T follicular helper cell (primary cell): ENCODE results near the gene ADARB1.
"Not testable (repeated sequence)": the region's sequence is repeated elsewhere in the genome, so short reads cannot be mapped to it uniquely, and the experiment has no call there.

ENCODE experiments used
- DNase-seq: peaks from one replicate; pipeline ENCODE4 v3.0.0-alpha.2; 2020; ENCODE audit warnings: low read depth

ADARB1 gene

GRCh38 chr21:45135868-45136267, 61.5 kb downstream of the ADARB1 start:
- no peak for DNase-seq

GRCh38 chr21:45136500-45136899, 62.1 kb downstream of the ADARB1 start:
- no peak for DNase-seq

- peak; percentile 45 for DNase-seq
Observed at GRCh38 chr21:45136927-45137611, 62.7 kb downstream of the ADARB1 start.

- DNase-seq, result no peak
Observed at GRCh38 chr21:45137612-45137937, 63.2 kb downstream of the ADARB1 start.

GRCh38 chr21:45138199-45139002, 64.0 kb downstream of the ADARB1 start:
- peak; percentile 52 for DNase-seq

- DNase-seq, result not testable (repeated sequence)
Observed at GRCh38 chr21:45139003-45139360, 64.6 kb downstream of the ADARB1 start.

GRCh38 chr21:45139473-45139872, 65.1 kb downstream of the ADARB1 start:
- no peak for DNase-seq

- peak; percentile 24 for DNase-seq
Observed at GRCh38 chr21:45140346-45140940, 66.1 kb downstream of the ADARB1 start.

GRCh38 chr21:45140944-45141343, 66.6 kb downstream of the ADARB1 start:
- not testable (repeated sequence) for DNase-seq

GRCh38 chr21:45141507-45141906, 67.1 kb downstream of the ADARB1 start:
- no peak for DNase-seq

GRCh38 chr21:45142469-45143308, 68.3 kb downstream of the ADARB1 start:
- no peak for DNase-seq

GRCh38 chr21:45143855-45144254, 69.5 kb downstream of the ADARB1 start:
- no peak for DNase-seq

- no peak for DNase-seq
Observed at GRCh38 chr21:45145146-45145545, 70.8 kb downstream of the ADARB1 start.

- DNase-seq, result not testable (repeated sequence)
Observed at GRCh38 chr21:45145846-45146245, 71.5 kb downstream of the ADARB1 start.

GRCh38 chr21:45146306-45146705, 71.9 kb downstream of the ADARB1 start:
- DNase-seq, result no peak

- no peak for DNase-seq
Observed at GRCh38 chr21:45146801-45147200, 72.4 kb downstream of the ADARB1 start.

- no peak for DNase-seq
Observed at GRCh38 chr21:45147473-45148315, 73.3 kb downstream of the ADARB1 start.

- no peak for DNase-seq
Observed at GRCh38 chr21:45148316-45148990, 74.1 kb downstream of the ADARB1 start.

- no peak for DNase-seq
Observed at GRCh38 chr21:45149021-45149420, 74.6 kb downstream of the ADARB1 start.

- no peak for DNase-seq
Observed at GRCh38 chr21:45150638-45151131, 76.3 kb downstream of the ADARB1 start.
